Renal cortex interstitium (tissue), 11 donors: ENCODE results near the gene PPARGC1A. TPM values are rescaled to one million over a fixed set of nuclear protein-coding genes. Genes with fewer than 3 reads are reported as not detected.

Experiments
- DNase-seq, 11 donors: peaks; one replicate each; pipeline ENCODE4 v3.0.0-alpha.2; 2013; ENCODE audit warnings: low read depth in 9 of 11, low spot score in 4 of 11; ENCODE audit errors: extremely low read depth in 1 of 11
- polyA plus RNA-seq, 3 donors: library from polyadenylated mRNA; unstranded; fragments of 120-200 nt; gene quantifications; one replicate each; pipeline ENCODE4 v1.2.1, GENCODE V29; 2013; ENCODE audit not compliant: insufficient read length in 3 of 3

Gene PPARGC1A
- polyA plus RNA-seq, 3 donors, result 23.3 to 37.3 (median 30.0) TPM

GRCh38 chr4:23818097-23818885 lies 71.6 kb downstream of the PPARGC1A start:
- DNase-seq, result no peak

DNA sequence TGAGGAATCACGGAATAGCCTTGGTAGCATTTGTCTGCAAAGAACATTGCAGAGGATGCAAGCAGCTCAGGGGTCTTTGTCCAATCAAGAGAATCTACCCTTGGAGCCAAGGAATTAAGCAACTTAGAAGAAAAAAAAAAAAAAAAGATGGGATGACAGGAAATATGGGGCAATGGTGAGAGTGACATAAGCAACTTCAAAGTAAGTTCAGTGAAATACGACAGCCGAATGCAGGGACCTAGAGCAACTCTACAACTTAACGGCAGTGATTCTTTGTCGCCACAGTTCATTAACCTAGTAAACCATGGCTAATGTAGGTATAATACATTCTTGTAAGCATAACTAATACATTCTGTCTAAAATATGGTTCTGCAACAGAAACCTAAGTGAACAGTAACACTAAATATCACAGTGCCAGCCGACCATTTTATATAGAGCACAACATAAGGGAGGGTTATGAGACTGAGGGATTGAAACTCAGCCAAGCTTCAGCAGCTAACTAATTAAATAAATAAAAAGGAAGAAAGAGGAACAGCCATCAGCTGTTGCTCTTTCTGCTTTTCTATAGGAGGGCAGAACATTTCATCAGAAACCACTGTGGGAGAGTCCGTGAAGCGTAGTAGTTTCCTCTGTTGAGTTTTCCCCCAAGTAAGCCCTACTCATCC lies 74.7 kb downstream of the PPARGC1A start:
- DNase-seq, result peak in 6 of 11 donors; percentile 21 to 38 (median 32)

- DNase-seq, result no peak
Measured at GRCh38 chr4:23814587-23814986, 75.3 kb downstream of the PPARGC1A start.

DNA sequence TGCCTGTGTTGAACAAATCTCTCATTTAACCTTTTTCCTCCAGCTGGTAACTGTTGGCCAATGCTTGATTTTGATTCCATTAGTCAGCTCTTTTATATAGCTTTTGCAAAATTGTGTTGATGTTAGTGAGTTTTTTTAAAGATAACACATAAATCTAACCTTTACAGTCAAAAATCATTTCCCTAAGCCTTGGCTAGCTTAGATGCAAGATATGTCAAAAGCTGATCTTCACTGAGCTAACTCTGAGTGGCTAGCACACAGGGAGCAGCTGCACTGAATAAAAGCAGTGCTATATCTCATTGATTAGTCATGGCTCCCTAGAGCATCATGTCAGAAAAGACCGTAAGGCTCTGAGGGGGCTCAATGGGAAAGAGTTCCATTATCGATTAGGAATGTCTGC lies 78.7 kb downstream of the PPARGC1A start:
- DNase-seq, result no peak

- DNase-seq, result no peak
Measured at GRCh38 chr4:23805450-23805851, 84.4 kb downstream of the PPARGC1A start.

GRCh38 chr4:23789762-23790161 lies 100.1 kb downstream of the PPARGC1A start:
- DNase-seq, result peak in 7 of 11 donors; percentile 28 to 71 (median 48)

DNA sequence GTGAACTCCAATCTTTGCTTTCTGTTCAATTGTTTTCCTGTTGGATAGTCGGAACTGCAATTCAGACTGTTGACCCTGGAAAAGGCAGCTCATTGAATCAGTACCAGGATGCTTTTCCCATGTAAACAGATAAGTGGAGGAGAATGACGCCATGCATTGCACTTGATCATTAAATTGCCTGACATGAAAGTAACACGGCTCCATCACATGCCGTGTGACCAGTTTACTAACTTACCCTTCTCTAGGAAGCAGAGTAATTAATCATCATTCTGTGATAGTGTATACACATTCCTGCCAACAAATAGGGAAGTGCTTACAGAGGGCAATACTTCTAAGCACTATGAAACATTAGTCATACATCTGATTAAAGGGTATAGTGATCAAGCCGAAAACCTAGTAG lies 101.4 kb downstream of the PPARGC1A start:
- peak in 1 of 11 donors; percentile 1 for DNase-seq

DNA sequence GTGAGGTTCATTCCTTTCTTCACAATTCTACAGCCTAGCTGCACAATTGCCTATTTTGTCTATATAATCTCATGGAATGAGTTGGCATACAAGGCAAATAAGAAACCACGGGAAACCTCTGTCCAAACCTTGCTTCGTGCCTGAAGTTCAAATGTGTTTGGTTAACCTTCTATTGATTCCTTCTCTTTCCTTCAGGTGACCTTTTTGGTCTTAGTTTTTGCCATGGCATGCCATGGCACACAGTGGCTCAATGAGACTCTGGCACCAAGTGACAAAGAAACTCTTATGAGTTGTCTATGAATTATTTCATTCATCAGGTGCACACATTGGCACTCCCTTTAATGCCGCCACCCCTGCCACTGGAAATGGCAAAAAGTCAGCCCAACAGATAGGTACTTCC lies 101.8 kb downstream of the PPARGC1A start:
- DNase-seq, result no peak

DNA sequence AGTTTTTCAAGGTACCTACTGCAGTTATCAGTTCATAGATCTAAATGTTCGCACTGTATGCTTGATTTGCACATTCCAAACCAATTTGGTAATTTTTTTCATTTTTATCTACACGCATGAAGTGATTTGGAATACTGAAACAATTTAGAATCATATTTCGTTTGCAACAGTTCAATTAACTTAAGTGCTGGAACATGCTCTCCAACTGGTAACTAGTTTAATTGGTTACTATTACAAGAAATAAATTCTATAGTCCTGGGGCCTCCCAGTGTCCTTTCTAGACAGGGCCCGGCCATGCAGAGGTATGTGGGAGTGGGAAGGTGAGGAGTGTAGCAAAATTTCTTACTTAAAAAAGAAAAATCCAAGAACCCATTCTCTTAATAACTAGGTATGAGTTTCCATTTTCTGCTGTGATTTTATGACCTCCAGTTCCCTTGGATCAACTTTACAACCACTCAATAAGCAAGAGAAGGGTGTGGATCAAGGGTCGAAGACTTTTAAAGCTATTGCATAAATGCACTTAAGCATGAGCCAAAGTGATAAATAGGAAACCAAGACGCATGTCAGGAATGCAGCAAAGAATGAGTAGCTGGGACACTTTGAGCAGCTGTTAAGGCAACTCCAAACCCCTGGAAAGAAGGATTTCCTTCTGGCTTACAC lies 106.9 kb downstream of the PPARGC1A start:
- DNase-seq, result peak in 3 of 11 donors; percentile 1 to 25 (median 18)

GRCh38 chr4:23779839-23780238 lies 110.0 kb downstream of the PPARGC1A start:
- no peak for DNase-seq

GRCh38 chr4:23779422-23779821 lies 110.4 kb downstream of the PPARGC1A start:
- DNase-seq, result no peak

- DNase-seq, result no peak
Measured at GRCh38 chr4:23775694-23776093, 114.2 kb downstream of the PPARGC1A start.

- no peak for DNase-seq
Measured at GRCh38 chr4:23774909-23775308, 114.9 kb downstream of the PPARGC1A start.

GRCh38 chr4:23773884-23774636 lies 115.8 kb downstream of the PPARGC1A start:
- no peak for DNase-seq

DNA sequence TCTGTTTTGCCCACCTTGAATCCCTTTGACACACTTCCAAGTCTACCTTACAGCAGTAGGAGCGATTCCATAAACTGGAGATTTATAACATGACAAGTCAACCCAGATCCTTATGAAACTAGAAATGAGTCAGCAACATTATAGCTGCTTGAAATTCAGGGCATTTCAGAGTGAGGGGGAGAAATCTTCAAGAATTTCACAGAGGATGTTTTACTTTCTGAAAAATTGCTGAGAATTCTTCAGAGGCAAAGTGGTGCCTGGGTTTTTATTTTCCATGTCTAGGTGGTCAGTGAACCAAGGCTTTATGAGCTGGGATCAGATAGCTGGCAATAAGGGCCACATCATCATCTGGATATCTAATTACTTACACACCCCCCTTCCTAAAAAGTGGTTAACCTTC lies 119.8 kb downstream of the PPARGC1A start:
- peak in 3 of 11 donors; percentile 9 to 26 (median 9) for DNase-seq

DNA sequence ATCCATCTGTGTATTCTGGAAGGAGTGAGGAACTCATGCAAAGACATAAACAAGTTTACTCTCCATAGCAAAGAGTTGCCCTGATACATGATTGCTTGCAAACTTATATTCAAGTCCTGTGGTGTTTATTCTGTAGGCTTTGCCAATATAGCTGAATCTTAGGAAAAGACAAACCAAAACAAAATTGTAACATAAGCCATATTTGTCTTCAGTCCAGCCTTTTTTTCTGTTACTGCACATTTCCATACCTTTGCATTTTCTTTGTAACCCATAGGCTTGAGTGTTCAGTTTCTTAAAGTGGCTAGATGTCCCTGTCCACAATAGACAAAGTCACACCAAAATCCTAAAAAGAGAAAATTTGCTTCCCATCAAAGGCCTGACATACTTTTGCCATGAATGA lies 120.4 kb downstream of the PPARGC1A start:
- DNase-seq, result no peak

GRCh38 chr4:23768541-23768940 lies 121.3 kb downstream of the PPARGC1A start:
- DNase-seq, result no peak

DNA sequence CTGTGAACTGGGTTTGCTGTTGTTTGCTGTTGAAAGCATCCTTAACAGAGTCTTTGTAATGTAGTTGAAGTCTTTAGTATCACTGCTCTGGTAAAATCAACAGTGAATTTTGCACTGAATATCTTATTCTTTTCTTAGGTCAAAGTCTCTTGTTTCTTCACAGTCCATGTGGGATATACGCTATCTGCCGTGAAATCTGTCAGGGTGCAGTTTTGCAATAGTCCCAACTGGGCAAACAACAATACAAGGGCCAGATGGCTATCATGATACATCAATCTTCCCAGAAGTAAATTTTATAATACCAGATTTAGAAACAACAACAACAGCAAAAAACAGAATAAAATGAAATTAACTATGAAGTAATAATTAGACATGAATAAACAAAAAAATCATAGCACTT lies 123.5 kb downstream of the PPARGC1A start:
- no peak for DNase-seq

GRCh38 chr4:23763559-23763958 lies 126.3 kb downstream of the PPARGC1A start:
- no peak for DNase-seq
